ENCODE results near the gene ZNF778.

GRCh38 chr16:89248196-89248982 lies 30.9 kb downstream of the ZNF778 start:
- no peak for TF ChIP-seq CBX5 (IDR thresholded peaks at IDR 0.05; ENCODE audit: low read depth, low read length)
- no peak for TF ChIP-seq EZH2 (IDR thresholded peaks at IDR 0.05; ENCODE audit: low read depth, low read length, severe bottlenecking)
- no peak for TF ChIP-seq CTCF (IDR thresholded peaks at IDR 0.05; ENCODE audit: control extremely low read depth in 1 of 3, insufficient read depth in 1 of 3, low read depth in 1 of 3, low read length in 3 of 3)
- no peak for TF ChIP-seq NRF1 (IDR thresholded peaks at IDR 0.05; ENCODE audit: low read depth, low read length)
- TF ChIP-seq ZNF274 (IDR thresholded peaks at IDR 0.05; ENCODE audit: borderline replicate concordance, extremely low read depth, low read length) = no peak
- no peak for TF ChIP-seq BACH1 (IDR thresholded peaks at IDR 0.05; ENCODE audit: low read length)
- no peak for TF ChIP-seq CREB1 (IDR thresholded peaks at IDR 0.05)
- no peak for TF ChIP-seq ATF2 (IDR thresholded peaks at IDR 0.05; ENCODE audit: low read length)
- TF ChIP-seq EP300 (IDR thresholded peaks at IDR 0.05; ENCODE audit: borderline replicate concordance in 1 of 2, low read depth in 2 of 2, low read length in 2 of 2) = no peak
